ENCODE data around the gene ANXA5. TPM values are rescaled to one million over a fixed set of nuclear protein-coding genes. Genes with fewer than 3 reads are reported as not detected.

ANXA5 gene
- total RNA-seq, 1 experiment from 2014 or later = 107 TPM

- no peak for DNase-seq (ENCODE audit: low spot score)
Measured at GRCh38 chr4:121712001-121712651, 15.3 kb upstream of the ANXA5 start.

- peak; percentile 57 for DNase-seq (ENCODE audit: low spot score)
Measured at GRCh38 chr4:121711263-121712000, 14.7 kb upstream of the ANXA5 start.

- DNase-seq (ENCODE audit: low spot score) = no peak
Measured at GRCh38 chr4:121709766-121710405, 13.1 kb upstream of the ANXA5 start.

- no peak for DNase-seq (ENCODE audit: low spot score)
Measured at GRCh38 chr4:121707344-121707743, 10.6 kb upstream of the ANXA5 start.

GRCh38 chr4:121706595-121707021 is 9.8 kb upstream of the ANXA5 start:
- no peak for DNase-seq (ENCODE audit: low spot score)

GRCh38 chr4:121705521-121705920 is 8.7 kb upstream of the ANXA5 start:
- DNase-seq (ENCODE audit: low spot score) = no peak

GRCh38 chr4:121702136-121702535 is 5.4 kb upstream of the ANXA5 start:
- DNase-seq (ENCODE audit: low spot score) = no peak

GRCh38 chr4:121701263-121701662 is 4.5 kb upstream of the ANXA5 start:
- DNase-seq (ENCODE audit: low spot score) = no peak

- DNase-seq (ENCODE audit: low spot score) = no peak
Measured at GRCh38 chr4:121698236-121698671, 1.5 kb upstream of the ANXA5 start.

- no peak for DNase-seq (ENCODE audit: low spot score)
Measured at GRCh38 chr4:121697564-121697963, 784 bp upstream of the ANXA5 start.

GRCh38 chr4:121696170-121696580 is 605 bp downstream of the ANXA5 start:
- peak; percentile 54 for DNase-seq (ENCODE audit: low spot score)

GRCh38 chr4:121693886-121694285 is 2.9 kb downstream of the ANXA5 start:
- DNase-seq (ENCODE audit: low spot score) = no peak

- DNase-seq (ENCODE audit: low spot score) = no peak
Measured at GRCh38 chr4:121693450-121693849, 3.3 kb downstream of the ANXA5 start.

- DNase-seq (ENCODE audit: low spot score) = no peak
Measured at GRCh38 chr4:121692261-121692660, 4.5 kb downstream of the ANXA5 start.

GRCh38 chr4:121690001-121690400 is 6.8 kb downstream of the ANXA5 start:
- no peak for DNase-seq (ENCODE audit: low spot score)

- no peak for DNase-seq (ENCODE audit: low spot score)
Measured at GRCh38 chr4:121688701-121689100, 8.1 kb downstream of the ANXA5 start.

GRCh38 chr4:121688261-121688660 is 8.5 kb downstream of the ANXA5 start:
- DNase-seq (ENCODE audit: low spot score) = no peak

GRCh38 chr4:121686255-121686654 is 10.5 kb downstream of the ANXA5 start:
- DNase-seq (ENCODE audit: low spot score) = peak; percentile 50

- no peak for DNase-seq (ENCODE audit: low spot score)
Measured at GRCh38 chr4:121685257-121685656, 11.5 kb downstream of the ANXA5 start.

GRCh38 chr4:121684561-121684960 is 12.2 kb downstream of the ANXA5 start:
- DNase-seq (ENCODE audit: low spot score) = no peak

GRCh38 chr4:121684016-121684415 is 12.8 kb downstream of the ANXA5 start:
- DNase-seq (ENCODE audit: low spot score) = no peak

GRCh38 chr4:121680571-121680970 is 16.2 kb downstream of the ANXA5 start:
- DNase-seq (ENCODE audit: low spot score) = no peak

- DNase-seq (ENCODE audit: low spot score) = no peak
Measured at GRCh38 chr4:121679951-121680350, 16.8 kb downstream of the ANXA5 start.

All from HT-29 (cell line).